NK-92 treated with Interleukin-12 subunit alpha and Interleukin-12 subunit beta, amount 100 ng/mL, for 24 hours (cell line): ENCODE measurements around the gene ADCY4.

Source experiments
- DNase-seq: peaks from one replicate; lab custom pipeline; 2025; lab: John Stamatoyannopoulos, UW

ADCY4 gene

GRCh38 chr14:24297190-24297964 is 37.5 kb downstream of the ADCY4 start:
- no peak for DNase-seq

GRCh38 chr14:24296341-24297157 is 38.3 kb downstream of the ADCY4 start:
- peak; percentile 60 for DNase-seq

- DNase-seq: no peak
These were observed 41.3 kb downstream of the ADCY4 start for GRCh38 chr14:24293525-24293924.

DNA sequence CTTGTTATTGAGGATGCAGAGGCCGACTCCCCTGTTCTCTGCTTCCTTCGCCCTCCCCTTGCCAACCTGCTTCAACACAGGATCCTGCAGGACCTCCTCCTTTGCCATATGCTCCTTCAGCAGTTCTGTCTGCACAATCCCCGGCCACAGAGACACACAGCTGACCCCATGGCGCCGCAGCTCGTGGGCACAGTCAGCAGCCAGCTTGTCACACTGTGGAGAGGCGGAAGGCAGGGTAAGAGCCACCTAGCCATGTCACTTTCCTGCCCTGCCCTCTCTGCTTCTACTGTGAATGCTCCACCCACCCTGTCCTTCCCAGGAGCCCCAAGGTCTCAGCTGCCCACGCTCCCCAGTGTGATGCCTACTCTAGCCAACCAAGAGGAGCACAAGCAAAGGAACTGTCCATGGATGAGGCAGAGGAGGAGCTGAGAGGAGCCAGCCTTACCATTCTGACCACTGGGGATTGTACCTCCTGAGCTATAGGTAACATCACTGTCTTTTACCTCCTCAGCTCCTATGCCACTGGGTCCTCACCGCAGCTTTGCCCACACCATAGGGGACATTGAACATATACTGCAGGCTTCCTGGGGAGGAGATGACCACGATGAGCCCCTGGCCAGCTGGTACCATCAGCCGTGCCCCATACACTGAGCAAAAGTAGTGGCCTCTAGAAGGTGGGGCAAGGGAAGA is 42.6 kb downstream of the ADCY4 start:
- DNase-seq: no peak

GRCh38 chr14:24291446-24292117 is 43.3 kb downstream of the ADCY4 start:
- DNase-seq: no peak

DNA sequence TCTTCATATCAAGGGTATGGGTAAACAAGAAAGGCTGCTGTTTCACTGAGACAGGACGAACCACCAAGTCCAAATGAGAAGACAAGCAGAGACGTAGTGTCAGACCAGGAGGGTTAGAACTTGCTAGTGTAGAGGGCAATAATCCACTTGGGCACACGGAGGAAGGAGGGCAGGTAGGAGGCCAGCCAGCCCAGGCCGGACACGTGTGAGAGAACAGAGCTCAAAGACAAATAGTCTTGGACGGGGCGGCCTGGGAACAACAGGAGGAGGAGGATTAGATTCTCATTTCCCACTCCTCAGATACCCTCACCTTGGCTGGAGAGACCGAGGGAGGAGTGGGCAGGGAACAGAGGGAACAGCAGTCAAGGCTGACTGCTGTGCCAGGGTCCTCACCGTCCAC is 44.1 kb downstream of the ADCY4 start:
- DNase-seq: no peak

DNA sequence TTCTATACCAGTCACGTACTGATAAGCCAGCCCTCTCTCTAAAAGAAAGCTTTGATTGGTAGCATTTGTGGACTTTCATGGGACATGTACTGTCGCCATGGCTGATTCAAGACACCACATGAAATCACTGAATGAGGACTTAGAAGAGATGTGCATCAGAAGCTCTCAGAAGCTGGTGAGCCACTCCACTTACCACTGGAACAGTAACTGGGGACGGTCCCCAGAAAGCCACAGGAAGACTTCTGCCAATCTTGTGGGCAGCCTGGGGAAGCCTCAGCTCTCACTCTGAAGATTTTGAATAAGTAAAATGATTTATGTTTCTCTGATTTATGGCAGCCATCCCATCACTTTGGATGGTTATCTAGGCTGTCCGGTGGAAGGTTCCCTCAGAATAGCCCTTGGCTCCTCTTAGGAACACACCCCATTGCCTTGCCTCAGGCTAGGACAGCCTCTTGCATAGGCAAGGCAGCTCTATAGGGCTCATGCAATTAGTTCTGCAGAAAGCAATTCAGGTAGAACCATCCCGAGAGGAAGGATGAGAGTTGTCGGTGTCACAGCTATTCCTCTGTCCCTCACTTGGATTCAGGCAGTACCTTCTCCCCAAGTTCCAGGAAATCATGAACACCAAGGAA is 45.1 kb downstream of the ADCY4 start:
- DNase-seq: no peak

DNA sequence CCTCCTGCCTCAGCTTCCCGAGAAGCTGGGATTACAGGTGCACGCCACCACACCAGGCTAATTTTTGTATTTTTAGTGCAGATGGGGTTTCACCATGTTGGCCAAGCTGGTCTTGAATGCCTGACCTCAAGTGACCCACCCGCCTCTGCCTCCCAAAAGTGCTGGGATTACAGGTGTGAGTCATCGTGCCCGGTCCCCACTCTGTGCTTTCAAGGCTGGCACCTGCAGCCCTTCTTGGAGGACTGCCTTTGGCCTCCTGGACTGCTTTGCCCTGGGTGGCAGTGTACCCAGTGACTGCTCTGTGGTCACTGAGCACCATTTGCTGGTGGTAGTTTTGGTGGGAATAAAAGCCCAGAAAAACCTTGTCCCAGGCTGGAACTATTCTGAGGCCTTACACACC is 47.9 kb downstream of the ADCY4 start:
- no peak for DNase-seq

GRCh38 chr14:24285351-24285750 is 49.5 kb downstream of the ADCY4 start:
- DNase-seq: no peak

DNA sequence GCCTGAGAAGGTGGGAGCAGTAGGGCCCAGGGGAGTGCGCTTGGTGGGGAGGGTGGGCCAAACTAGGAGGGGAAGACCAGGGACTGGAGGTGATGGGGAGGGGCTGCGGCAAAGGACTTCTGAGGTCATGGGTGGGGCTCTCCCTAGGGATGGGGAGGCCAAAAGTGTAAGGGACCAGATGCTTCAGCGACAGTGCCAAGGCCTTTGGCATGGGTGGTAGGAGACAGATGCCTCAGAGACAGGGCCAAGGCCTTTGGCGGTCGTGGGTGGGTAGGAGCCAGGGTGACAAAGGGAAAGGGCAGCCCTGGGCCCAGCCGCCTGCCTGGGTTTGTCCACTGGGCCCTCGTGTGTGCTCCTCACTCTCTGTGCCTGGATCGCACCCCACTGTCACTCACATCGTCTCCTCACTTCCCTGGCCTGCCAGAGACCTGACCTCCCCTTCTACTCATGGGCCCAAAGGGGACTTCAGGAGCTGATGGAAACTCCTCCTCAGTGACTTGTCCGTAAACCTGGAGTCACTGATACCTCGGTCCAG is 50.3 kb downstream of the ADCY4 start:
- no peak for DNase-seq

- no peak for DNase-seq
These were observed 50.9 kb downstream of the ADCY4 start for GRCh38 chr14:24283796-24284460.

- DNase-seq: no peak
These were observed 52.1 kb downstream of the ADCY4 start for GRCh38 chr14:24282736-24283135.

- DNase-seq: no peak
These were observed 53.2 kb downstream of the ADCY4 start for GRCh38 chr14:24281636-24282035.

DNA sequence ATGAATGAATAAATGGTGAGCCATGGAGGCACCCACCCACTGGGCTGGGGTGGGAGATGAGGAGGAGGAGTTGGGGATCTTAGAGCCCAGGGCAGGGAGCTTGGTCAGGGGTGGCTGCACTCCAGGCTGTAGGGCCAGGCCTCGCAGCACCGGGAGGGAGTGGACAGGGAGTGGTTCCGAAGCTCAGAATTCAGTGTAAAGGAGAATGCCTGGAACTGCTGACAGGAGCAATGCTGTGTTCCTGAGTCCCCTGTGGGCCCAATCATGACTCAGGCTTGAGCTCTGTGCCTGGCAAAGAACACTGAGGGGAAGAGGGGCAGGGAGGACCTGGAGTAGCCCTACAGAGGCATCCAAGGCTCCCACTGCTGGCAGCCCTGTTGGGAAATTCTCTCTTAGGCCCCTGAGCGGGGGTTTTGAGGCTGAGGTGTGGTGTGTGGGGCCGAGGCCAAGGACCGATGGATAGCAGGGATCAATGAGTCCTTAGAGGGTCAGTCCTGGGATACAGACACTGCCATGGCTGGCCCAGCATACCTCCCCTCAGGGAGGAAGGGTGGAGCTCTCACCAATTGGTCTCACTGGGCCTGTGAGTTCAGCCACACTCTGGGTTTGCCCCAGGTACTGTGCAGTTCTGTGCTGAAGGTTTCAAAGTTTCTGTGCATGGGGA is 53.9 kb downstream of the ADCY4 start:
- DNase-seq: no peak

GRCh38 chr14:24279301-24280186 is 55.3 kb downstream of the ADCY4 start:
- no peak for DNase-seq

DNA sequence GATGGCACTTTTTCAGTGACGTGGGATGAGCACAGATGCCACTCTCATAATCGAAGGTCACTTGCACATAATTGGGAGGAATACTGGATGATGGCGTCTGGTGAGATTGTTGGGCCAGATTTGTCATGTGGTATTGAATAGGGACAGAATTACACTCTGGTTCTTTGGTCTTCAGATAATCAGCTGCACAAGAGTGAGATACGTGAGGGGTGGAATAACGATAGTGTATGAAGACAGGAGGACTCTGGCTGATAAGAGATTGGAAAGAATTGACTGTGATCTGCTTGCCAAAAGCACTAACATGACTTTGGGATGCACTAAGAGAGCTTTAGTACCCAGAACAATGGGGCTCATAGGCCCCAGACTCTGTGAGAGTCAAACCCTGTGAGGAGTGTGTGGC is 56.4 kb downstream of the ADCY4 start:
- no peak for DNase-seq

- DNase-seq: no peak
These were observed 57.1 kb downstream of the ADCY4 start for GRCh38 chr14:24277606-24278321.

DNA sequence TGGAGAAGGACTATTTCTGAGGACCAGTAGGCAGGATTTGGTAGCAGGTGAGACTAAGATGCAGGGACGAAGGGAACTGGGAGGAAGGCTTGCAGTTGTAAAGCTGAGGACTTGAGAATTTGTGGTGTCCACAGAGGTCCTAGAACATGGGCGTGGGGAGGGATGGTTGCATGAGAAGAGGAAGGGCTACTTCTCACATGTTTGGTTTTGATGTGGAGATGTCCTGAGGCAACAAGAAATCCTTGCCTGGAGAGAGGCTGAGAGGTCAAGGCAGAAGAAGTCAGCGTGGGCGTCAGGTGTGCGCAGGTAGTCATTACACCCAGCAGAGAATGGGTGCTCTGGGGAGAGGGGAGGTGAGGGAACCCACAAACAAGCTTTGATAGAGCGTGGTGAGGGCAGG is 57.8 kb downstream of the ADCY4 start:
- no peak for DNase-seq

DNA sequence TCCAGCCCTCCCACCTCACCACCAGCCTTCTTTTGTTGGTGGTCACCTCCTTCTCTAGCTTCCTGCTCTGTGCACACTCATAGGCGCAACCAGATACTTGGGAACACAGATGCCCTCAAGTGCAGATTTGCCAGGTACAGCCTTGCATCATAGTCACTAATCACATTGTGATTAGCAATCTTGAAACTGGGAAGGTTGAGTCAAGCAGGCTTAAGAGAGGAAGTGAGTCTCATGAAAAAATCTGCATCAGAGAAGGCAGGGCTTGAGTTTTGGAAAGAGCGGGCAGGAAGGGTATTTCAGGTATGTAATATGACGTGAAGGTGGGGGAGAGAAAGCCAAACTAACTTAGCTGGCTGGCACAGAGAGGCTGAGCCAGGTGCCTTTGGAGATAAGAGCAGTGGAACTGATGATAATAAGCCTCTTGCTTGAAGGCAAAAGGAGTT is 60.7 kb downstream of the ADCY4 start:
- DNase-seq: peak; percentile 44
